ENCODE results near the gene SHOX. TPM values are rescaled to one million over a fixed set of nuclear protein-coding genes. Genes with fewer than 3 reads are reported as not detected.

SHOX gene
- polyA plus RNA-seq, 2 of the 4 experiments (the other 2 are of a cell fraction): not detected

GRCh38 chrX:701673-702072 is 71.1 kb downstream of the SHOX start:
- no peak for FAIRE-seq

GRCh38 chrX:703466-703865 is 72.9 kb downstream of the SHOX start:
- Histone ChIP-seq H3K4me1 (no peaks in the 10 kb centered on the region), H3K4me3 (no peak overlapping the region), H3K27ac (no peak overlapping the region), H3K9me3 (peaks cover 25% of the 10 kb centered on the region; the same call in 2 of the 3 replicates), H3K4me2 (no peak overlapping the region)
- no peak for TF ChIP-seq HOXB13 (CRISPR knock-in tag; IDR thresholded peaks at IDR 0.05; ENCODE audit: low read depth)
- TF ChIP-seq RFX5 (IDR thresholded peaks at IDR 0.05): no peak
- no peak for TF ChIP-seq FOSL2 (IDR thresholded peaks at IDR 0.05)
- TF ChIP-seq FOSL2 (CRISPR knock-in tag; IDR thresholded peaks at IDR 0.05): no peak
- TF ChIP-seq ZSCAN20 (CRISPR knock-in tag; IDR thresholded peaks at IDR 0.05): no peak
- TF ChIP-seq SMC3 (IDR thresholded peaks at IDR 0.05): no peak
- TF ChIP-seq SREBF2 (IDR thresholded peaks at IDR 0.05): no peak
- TF ChIP-seq NR3C1 (IDR thresholded peaks at IDR 0.05): no peak
- TF ChIP-seq MYC (IDR thresholded peaks at IDR 0.05; ENCODE audit: borderline replicate concordance, low read length): no peak
- TF ChIP-seq NFE2L2 (conservative IDR thresholded peaks at IDR 0.05; ENCODE audit: low read length): no peak
- no peak for TF ChIP-seq RCOR1 (IDR thresholded peaks at IDR 0.05; ENCODE audit: low read depth, low read length)
- TF ChIP-seq TP53 (CRISPR knock-in tag; IDR thresholded peaks at IDR 0.05): no peak
- ChIA-PET CTCF (no interaction called here), POLR2A (no interaction called here)
- ATAC-seq (no peak), FAIRE-seq (no peak), DNase-seq (ENCODE audit: low read depth in 1 of 2, low spot score in 1 of 2) (no peak)
- 5% methylated on average over 2 of the region's 2 CpGs for WGBS (ENCODE audit: missing lambda C conversion rate)

More at GRCh38 chrX:701673-702072, 71.1 kb downstream of the SHOX start:
- WGBS (ENCODE audit: missing lambda C conversion rate): 3% methylated on average over 5 of the region's 5 CpGs
- ChIA-PET CTCF (no interaction called here), POLR2A (no interaction called here)
- Histone ChIP-seq H3K27ac (no peak overlapping the region), H3K4me3 (no peak overlapping the region), H3K4me1 (no peaks in the 10 kb centered on the region), H3K9me3 (peaks cover 19% of the 10 kb centered on the region; the same call in 2 of the 3 replicates), H3K4me2 (no peak overlapping the region)
- DNase-seq (ENCODE audit: low read depth in 1 of 2, low spot score in 1 of 2): no peak
- TF ChIP-seq CHD4 (IDR thresholded peaks at IDR 0.05; ENCODE audit: borderline replicate concordance): no peak
- ATAC-seq: 0 out of 6 replicates have a peak, but pooled peaks of 1 of the 2 experiments have one; percentile 24

GRCh38 chrX:703866-704265 is 73.3 kb downstream of the SHOX start:
- 5% methylated on average over 3 of the region's 3 CpGs for WGBS (ENCODE audit: missing lambda C conversion rate)
- ATAC-seq (peak in 1 of 2 experiments; percentile 59; a peak in 1 of 6 replicates), DNase-seq (ENCODE audit: low read depth in 1 of 2, low spot score in 1 of 2) (no peak), FAIRE-seq (no peak)
- no peak overlapping the region for H3K4me3 ChIP-seq
- no peaks in the 10 kb centered on the region for H3K4me1 ChIP-seq
- CTCF ChIA-PET: no interaction called here
- H3K4me2 ChIP-seq: no peak overlapping the region
- POLR2A ChIA-PET: no interaction called here
- no peak overlapping the region for H3K27ac ChIP-seq
- no peak for TF ChIP-seq ATOH8 (CRISPR knock-in tag; IDR thresholded peaks at IDR 0.05; ENCODE audit: low read depth)
- TF ChIP-seq HES2 (IDR thresholded peaks at IDR 0.05): 0 out of 2 replicates have a peak, but pooled peaks have one; percentile 17
- TF ChIP-seq GATA3 (IDR thresholded peaks at IDR 0.05; ENCODE audit: borderline replicate concordance): no peak
- no peak for TF ChIP-seq REST (IDR thresholded peaks at IDR 0.05)
- no peak for TF ChIP-seq FOSL2 (IDR thresholded peaks at IDR 0.05)
- peak; percentile 54; the same call in 1 of the 2 replicates for TF ChIP-seq FOSL2 (CRISPR knock-in tag; IDR thresholded peaks at IDR 0.05)
- 0 out of 4 replicates have a peak, but pooled peaks of 1 of the 2 experiments have one; percentile 32 for TF ChIP-seq CEBPB (IDR thresholded peaks at IDR 0.05)
- H3K9me3 ChIP-seq: peaks cover 25% of the 10 kb centered on the region; the same call in 2 of the 3 replicates

Other genes starting within 250 kb of the SHOX start
- 12.6 and 13.1 TPM in 2 replicates for gene PPP2R3B, start 243.9 kb upstream of the SHOX start, polyA plus RNA-seq (2011; rRNA removed)
- gene PPP2R3B, start 243.9 kb upstream of the SHOX start, polyA plus RNA-seq (2017; fragmentation: RNase III; extraction: RNeasy Plus Mini Kit Qiagen cat#74134 plus additional on column Dnase treatment): 24.9 to 29.6 TPM (median 28.8 TPM) in 3 replicates